GM15510 (cell line): ENCODE measurements around the gene BTBD18.

Source experiments
- POLR2A ChIP-seq: IDR thresholded peaks from 3 replicates; pipeline ENCODE4 v1.6.1; 2011; ENCODE audit warnings: borderline replicate concordance; ENCODE audit not compliant: insufficient read length; ENCODE audit errors: extremely low read depth

Gene BTBD18

GRCh38 chr11:57781529-57781943 is 29.9 kb upstream of the BTBD18 start:
- no peak for TF ChIP-seq POLR2A

- TF ChIP-seq POLR2A, result no peak
Measured at GRCh38 chr11:57779276-57779675, 27.7 kb upstream of the BTBD18 start.

GRCh38 chr11:57778318-57779037 is 26.9 kb upstream of the BTBD18 start:
- no peak for TF ChIP-seq POLR2A

- no peak for TF ChIP-seq POLR2A
Measured at GRCh38 chr11:57777969-57778317, 26.3 kb upstream of the BTBD18 start.

- TF ChIP-seq POLR2A, result no peak
Measured at GRCh38 chr11:57776577-57777210, 25.1 kb upstream of the BTBD18 start.

- TF ChIP-seq POLR2A, result no peak
Measured at GRCh38 chr11:57776031-57776521, 24.5 kb upstream of the BTBD18 start.

- TF ChIP-seq POLR2A, result no peak
Measured at GRCh38 chr11:57775491-57775890, 23.9 kb upstream of the BTBD18 start.

GRCh38 chr11:57773026-57773598 is 21.5 kb upstream of the BTBD18 start:
- TF ChIP-seq POLR2A, result no peak

- no peak for TF ChIP-seq POLR2A
Measured at GRCh38 chr11:57772562-57772961, 20.9 kb upstream of the BTBD18 start.

- no peak for TF ChIP-seq POLR2A
Measured at GRCh38 chr11:57771365-57771764, 19.7 kb upstream of the BTBD18 start.

- no peak for TF ChIP-seq POLR2A
Measured at GRCh38 chr11:57770793-57771192, 19.2 kb upstream of the BTBD18 start.

- TF ChIP-seq POLR2A, result no peak
Measured at GRCh38 chr11:57764972-57765371, 13.4 kb upstream of the BTBD18 start.

- no peak for TF ChIP-seq POLR2A
Measured at GRCh38 chr11:57764566-57764965, 12.9 kb upstream of the BTBD18 start.

- no peak for TF ChIP-seq POLR2A
Measured at GRCh38 chr11:57764021-57764420, 12.4 kb upstream of the BTBD18 start.

GRCh38 chr11:57763568-57763967 is 11.9 kb upstream of the BTBD18 start:
- no peak for TF ChIP-seq POLR2A
